Posterior vena cava (tissue), 2 donors: ENCODE measurements around the gene ARHGAP44. TPM values are rescaled to one million over a fixed set of nuclear protein-coding genes. Genes with fewer than 3 reads are reported as not detected.
A peak's percentile ranks its signal among the peaks of the same experiment; 100 is the strongest.

Experiments
- DNase-seq: peaks from one replicate; pipeline ENCODE4 v3.0.0-alpha.2; 2020; ENCODE audit warnings: low spot score
- intact Hi-C, 2 donors: fragments of 100-400 bp; cut with DNase I; formaldehyde crosslinking; loops; one replicate each; pipeline versions ENCODE4 v1.14.1 to v1.14.2; 2022 to 2023
- total RNA-seq, 2 donors: library from RNA; stranded (reverse); fragmentation: NEBNext Ultra II Directional; extraction: Animal tissue kit (Norgen Biotek cat#: 25700); gene quantifications; one replicate each; pipeline ENCODE4 v1.2.1, GENCODE V29; 2021
- donor health status: DM: yes; HTN: yes; CAD: no.
- donor health status: DM: yes; HTN: yes; CAD: no.

ARHGAP44 gene
- total RNA-seq, 2 donors from 2014 or later = 4.2 to 6.0 TPM

DNA sequence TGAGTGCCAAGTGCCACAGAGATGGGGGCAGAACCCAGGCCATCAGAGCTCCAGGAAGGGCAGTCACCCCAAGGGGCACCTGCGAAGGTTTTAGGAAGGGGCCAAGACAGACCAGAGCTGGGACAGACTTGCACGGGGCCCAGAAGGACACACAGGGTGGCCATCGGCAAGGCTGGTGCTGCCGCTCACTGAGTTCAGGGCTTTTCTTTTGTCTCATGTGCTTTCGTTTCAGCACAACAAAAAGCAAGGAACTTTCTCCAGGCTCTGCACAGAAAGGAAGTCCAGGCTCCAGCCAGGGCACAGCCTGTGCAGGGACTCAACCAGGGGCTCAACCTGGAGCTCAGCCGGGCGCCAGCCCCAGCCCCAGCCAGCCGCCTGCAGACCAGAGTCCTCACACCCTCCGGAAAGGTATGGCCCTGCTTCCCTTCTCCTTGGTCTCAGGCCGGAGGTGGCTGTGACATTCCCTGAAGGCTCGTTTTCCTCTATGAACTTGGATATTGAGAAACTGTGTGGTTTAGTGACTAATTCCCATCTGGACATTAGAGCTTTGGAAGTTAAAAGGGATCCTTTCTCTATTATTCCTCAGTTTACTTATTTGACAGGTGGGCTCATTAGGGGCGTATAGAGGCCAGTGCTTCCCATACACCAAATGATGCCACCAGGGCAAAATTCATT, 190.7 kb downstream of the ARHGAP44 start:
- no peak for DNase-seq
- intact Hi-C loops = loop anchor here in 1 of 2 donors (10.0 kb wide), 1 partner anchor 425 kb away; no protein-coding TSS in a partner anchor

DNA sequence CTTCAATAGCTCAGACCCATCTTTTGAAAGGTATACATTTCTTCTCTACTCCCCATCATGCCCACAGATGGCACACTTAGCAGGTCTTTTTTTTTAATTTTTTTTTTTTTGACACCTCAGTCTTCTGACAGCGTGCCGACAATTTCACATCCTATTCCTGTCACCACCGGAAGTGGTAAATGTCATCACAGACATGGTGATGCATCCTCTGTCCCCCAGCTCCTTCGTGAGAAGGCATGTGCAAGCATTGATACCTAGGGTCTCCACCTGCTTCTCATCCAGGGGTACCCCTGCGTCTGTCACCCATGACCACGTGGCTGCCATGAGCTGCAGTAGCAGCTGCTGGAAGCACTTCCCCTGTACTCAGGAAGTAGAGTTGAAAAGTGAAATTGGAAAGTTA, 192.9 kb downstream of the ARHGAP44 start:
- no peak for DNase-seq

DNA sequence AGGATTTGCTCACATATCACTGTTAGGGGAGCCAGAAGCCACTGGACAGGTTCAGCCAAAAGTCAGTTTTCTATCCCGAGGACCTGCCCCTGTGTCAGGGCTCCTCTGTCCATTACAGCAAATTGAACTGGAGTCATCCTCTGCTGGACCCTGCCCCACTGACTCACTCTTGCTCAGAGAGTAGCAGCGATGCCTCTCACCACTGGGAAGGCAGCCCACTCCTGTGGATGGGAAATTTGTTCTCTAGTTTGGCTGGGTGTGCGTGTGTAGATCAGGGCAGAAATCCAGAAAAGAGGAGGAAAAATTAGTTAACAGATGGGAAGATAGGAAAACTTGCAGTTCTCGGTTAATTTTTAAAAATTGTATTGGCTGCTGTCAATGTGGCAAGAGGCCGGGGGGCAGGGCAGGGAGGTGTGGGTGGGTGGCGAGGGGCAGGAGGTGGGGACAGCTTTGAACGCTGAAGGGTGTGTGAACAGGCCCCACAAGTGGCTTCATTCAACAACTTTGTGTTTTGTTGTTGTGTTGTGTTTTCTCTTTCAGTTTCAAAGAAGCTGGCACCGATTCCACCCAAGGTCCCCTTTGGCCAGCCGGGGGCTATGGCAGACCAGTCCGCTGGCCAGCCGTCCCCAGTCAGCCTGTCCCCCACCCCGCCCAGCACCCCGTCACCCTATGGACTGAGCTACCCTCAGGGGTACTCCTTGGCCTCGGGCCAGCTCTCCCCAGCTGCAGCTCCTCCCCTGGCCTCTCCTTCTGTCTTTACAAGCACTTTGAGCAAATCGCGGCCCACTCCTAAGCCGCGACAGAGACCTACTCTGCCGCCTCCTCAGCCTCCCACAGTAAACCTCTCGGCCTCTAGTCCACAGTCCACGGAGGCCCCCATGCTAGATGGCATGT, 194.9 kb downstream of the ARHGAP44 start:
- peak; percentile 96 for DNase-seq
- intact Hi-C loops = loop anchor here in 1 of 2 donors (10.0 kb wide), 1 partner anchor 429 kb away; no protein-coding TSS in a partner anchor

More for the DNA sequence above, 192.9 kb downstream of the ARHGAP44 start:
- intact Hi-C loops = loop anchor here in 1 of 2 donors (10.0 kb wide), 1 partner anchor 427 kb away; no protein-coding TSS in a partner anchor

DNA sequence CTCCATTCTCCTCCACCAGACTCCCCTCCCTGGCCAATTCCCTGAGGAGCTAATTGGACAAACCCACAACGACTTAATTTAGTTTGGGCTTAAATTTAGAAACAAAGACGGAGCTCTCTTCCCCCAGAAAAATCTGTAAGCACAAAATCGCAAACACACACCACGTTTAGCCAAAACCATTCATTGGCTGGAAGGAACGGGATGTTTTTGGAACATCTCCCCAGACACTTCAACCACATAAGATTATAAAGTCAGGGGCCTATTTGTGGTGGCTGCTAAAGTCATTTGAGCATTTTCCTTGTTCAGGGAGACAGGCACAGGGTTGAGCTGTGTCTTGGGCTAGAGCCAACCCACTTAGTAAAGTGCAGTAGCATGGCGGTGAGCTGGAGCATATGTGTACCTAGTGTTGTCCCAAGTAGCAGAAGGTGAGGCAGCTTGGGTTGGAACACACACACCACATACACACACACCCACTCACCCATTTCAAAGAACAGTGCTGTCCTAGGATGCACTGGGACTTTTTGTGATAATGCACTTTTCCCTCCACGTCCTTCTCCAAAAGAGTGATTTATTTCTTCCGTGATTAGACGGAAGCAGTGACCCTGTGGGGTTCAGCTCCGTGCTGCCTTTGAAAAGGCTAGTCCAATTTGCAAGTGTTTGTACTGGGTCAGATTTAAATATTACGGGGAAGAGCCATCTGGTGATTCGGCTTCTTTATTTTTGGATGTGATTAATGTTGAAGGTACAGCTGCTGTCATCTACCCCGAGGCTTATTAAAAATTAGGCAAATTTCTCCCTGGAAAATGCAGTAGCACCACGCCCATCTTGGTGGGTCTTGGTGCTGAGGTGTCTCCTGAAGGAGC, 196.4 kb downstream of the ARHGAP44 start:
- intact Hi-C loops = loop anchor here in 1 of 2 donors (10.0 kb wide), 1 partner anchor 431 kb away; no protein-coding TSS in a partner anchor
- peak; percentile 42 for DNase-seq

DNA sequence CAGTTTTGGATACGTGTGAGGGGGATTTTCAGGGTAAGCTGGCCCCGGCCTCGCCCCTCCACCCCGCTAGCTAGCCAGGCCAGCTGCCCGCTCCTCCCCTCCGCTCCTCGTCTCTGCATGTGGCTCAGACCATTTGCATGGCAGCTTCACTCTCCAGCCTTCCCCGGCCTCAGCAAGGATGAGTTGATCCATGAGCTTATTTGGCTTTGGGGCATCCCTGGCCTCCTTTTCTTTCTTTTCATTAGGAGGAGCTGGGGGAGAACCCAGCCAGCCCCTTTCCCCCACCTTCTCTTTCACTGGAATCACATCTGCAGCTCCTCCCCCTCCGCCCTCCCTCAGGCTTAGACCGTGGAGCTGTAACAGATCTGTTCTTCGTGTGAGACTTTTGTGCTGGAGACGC, 197.8 kb downstream of the ARHGAP44 start:
- DNase-seq = no peak
- intact Hi-C loops = loop anchor here in 1 of 2 donors (10.0 kb wide), 1 partner anchor 432 kb away; no protein-coding TSS in a partner anchor

DNA sequence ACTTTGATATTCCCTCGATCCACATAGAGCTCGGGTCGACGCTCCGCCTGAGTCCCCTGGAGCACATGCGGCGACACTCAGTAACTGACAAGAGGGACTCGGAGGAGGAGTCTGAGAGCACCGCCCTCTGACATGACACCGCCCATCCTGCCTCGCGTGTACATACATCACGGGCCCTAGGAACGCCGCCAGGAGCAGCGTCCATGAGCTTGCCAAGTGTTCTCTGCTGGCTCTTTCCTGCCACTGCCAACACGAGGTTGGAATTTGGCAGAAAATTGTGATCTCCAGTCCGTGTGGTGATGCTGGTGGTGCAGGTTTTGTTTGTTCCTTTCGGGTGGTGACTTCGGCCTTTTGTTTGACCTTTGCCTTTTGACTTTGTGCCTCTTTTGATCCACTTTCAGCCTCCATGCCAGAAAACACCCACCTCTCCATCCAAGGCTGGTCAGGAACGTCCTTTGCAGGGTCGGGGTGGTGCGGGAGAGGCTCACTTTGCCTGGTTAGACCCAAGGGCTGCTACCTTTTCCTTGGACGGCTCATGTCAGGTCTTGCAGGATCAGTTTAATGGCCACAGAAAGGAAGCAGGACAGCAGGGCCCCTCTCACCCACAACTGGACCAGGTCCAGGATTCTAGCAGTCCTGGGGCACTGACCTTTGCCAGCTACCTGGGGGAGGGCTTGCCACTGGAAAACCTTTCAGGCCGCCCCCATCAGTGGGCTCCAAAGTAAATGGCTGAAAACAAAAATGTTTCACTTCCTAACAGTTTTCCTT, 200.9 kb downstream of the ARHGAP44 start:
- no peak for DNase-seq
- intact Hi-C loops = no loop called here

DNA sequence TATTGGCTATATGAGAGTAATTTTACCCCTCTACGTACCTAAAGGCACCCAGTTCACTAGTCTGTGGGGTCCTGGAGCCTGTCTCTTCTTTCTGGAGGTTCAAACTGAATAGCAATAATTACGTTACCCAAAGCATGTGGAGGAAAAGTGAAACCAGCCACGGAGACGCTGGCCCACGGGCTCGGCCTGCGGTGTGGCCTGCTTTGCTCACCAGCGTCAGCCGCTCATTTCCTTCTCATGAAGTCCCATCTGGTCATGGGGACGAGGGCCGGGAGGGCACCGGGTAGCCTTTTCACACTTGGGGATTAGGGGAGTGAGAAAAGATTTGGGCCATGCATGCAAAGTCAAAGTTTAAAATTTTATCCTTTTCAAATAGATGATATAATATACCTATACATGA, 201.6 kb downstream of the ARHGAP44 start:
- no peak for DNase-seq
- intact Hi-C loops = no loop called here

DNA sequence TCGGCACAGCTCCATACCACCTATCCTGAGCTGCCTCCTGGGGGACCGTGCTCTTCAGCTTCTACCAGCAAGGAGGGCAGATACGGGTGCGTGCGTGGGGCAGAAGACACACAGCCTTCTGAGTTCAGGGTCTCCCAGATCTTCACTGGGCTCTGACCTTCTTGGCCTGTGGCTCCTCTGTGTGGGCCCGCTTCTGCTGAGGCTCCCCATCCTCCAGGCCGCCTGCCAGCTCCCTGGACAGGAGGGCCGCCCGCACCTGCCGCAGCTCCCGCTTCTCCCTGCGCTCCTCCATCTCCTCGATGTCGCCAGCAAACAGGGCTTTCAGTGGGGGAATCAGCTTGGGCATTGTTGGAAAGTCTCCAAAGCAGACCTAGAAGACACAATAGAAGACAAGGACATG, 203.4 kb downstream of the ARHGAP44 start:
- peak; percentile 48 for DNase-seq
- intact Hi-C loops = no loop called here

DNA sequence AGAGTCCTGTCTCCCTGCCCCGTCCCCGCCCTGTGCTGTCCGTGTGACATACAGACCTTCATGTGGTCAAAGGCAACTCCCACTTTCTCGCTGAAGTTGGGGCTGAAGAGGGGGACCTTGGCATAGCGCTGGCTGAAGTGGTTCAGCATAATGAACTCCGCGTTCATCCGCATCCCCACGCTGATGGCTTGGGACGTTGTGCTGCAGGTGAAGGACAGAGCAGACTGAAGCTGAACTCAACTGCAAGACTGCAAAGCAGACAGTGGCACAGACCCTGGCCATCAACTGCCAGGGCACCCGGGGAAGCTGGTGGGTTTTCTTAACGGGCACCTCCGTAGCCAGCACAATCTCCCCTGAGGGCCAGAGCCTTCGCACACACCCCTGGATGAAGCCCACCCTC, 204.3 kb downstream of the ARHGAP44 start:
- DNase-seq = peak; percentile 42
- intact Hi-C loops = no loop called here

DNA sequence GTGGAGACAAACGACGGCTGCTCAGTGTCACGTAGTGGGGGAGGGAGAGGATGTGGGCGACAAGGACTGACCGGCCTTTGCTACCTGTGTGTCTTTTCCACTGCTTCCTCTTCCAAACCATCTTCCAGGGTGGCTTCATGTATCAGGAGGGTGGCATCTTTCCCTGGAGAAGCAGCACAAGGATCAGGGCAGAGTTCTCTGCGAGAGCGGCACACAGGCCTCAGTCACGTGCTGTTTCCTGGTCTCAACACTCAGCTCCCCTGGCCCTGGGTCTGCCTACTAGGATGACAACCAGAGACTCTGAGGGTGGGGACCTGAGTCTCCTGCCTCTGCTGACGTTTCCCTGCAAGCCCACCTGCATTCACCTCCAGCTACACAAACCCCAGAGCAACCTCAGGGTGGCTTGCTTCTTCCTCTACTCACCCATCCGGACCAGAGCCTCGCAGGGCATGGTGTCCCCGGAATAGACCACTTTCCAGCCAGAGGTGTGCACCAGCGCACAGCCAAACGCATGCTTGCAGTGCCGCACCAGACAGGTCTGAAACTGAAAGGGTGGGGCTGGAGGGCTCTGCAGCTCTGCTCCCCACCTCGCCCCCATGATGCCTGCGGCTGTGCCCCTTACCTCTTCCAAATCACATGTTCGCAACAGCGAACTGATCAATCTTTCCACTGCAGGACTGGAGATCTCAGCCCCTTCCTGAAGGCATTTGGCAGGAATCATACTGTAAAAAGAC, 205.2 kb downstream of the ARHGAP44 start:
- DNase-seq = peak; percentile 54
- intact Hi-C loops = no loop called here

DNA sequence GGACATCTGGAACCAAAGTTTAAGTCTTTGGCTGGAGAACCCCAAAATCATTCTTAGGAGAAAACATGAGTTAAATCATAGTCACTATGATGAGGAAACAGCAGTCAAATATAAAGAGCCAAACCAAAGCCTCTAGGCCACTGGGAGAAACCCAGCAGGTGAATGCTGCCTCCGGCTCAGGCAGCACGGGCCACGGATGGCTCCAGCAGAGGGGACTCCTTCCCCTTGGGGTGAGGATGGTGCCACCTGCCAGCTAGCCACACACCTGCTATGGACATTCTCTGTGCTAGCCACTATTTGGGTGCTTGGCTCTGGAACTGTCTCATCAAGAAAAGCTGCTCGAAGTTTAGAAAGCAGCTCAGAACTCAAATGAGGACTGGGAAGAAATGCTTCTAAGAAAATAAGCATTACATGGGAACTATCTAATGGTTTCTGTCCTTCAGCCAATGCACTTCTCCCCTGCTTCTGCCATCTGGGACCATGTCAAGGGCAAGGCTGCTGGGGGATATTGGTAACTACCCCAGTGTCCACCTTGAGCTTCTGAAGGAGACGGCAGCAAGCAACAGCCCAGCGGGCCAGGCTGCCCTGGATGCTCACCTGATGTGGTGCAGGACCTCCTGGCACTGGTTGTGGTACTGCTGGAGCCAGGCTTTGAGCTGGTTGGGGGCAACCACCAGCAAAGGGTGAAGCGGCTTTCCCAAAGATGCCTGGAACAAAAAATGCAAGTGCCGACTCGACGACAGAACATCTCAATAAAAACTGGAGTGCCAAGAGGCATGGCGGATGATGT, 206.0 kb downstream of the ARHGAP44 start:
- intact Hi-C loops = no loop called here
- DNase-seq = peak; percentile 67

DNA sequence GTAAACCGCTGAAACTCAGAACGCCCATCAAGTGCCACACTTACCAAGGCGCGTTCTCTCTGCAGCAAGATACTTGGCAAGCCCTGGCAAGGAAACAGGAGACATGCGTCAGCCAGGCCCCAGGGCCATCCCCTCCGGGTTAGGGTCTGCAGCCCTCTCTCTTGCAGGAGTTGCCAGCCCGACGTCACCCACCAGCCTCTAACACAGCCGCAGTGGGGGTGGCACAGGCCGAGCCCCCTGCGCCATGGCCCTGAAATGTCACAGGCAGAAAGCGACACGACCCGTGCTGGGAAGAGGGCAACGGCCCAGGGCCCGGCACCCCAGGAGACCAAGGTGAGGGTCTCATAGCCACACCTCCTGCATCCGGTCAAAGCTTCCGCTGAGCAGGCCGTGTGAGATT, 206.6 kb downstream of the ARHGAP44 start:
- intact Hi-C loops = no loop called here
- peak; percentile 76 for DNase-seq

DNA sequence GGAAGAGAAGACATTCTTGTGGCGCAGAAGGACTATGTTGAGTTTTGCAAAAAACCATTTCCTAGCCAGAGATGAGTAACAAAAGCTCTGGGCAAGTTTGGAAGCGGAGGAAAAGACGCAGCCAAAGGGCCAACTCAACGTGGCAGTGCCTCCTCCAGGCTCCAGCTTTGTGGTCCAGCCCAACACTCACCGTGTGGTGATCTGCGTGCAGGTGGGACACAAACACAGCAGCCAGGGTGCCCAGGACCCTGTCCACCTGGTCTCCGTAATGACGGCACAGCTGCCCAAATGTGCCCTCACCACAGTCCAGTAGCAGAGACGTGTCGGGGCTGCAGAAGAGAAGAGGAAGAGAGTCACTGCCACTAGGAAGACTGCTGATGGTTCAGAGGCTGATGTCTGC, 207.1 kb downstream of the ARHGAP44 start:
- no peak for DNase-seq

DNA sequence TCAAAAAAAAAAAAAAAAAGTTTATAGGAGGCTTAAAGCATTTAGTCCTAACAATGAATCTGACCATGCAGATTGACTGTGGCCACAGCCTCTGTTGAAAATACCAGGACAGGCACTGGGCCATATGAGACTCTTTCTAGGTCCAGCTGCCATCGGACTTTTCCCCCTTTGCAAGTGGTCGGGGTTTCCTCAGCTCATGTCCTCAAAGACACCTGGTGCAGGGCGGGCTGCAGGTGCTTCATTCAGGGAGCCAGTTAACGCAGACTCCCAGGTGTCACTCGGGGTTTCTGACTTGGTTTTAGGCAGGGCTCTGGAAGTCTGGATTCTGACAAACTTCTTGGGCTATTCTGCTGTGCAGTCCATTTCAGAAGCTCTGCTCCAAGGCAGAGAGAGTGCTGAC, 207.6 kb downstream of the ARHGAP44 start:
- DNase-seq = no peak
- intact Hi-C loops = no loop called here

More for the DNA sequence above, 207.1 kb downstream of the ARHGAP44 start:
- intact Hi-C loops = no loop called here

DNA sequence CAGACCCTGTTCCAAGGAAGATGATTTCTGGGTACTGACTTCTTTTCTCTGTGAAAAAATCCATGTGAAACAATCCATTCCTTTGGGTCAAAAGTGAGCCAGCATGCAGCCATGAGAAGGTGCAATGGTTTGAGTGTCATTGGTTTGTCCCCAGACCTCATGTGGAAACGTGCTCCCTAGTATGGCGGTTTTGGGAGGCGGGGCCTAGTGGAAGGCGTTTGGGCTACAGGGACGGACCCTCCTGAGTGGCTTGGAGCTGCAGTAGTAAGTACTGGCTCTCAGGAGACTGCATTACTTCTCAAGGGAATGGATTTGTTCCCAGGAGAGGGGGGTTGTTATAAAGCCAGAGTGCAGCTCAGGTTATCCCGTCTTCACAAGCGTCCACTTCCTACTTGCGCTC, 209.2 kb downstream of the ARHGAP44 start:
- intact Hi-C loops = no loop called here
- DNase-seq = no peak

DNA sequence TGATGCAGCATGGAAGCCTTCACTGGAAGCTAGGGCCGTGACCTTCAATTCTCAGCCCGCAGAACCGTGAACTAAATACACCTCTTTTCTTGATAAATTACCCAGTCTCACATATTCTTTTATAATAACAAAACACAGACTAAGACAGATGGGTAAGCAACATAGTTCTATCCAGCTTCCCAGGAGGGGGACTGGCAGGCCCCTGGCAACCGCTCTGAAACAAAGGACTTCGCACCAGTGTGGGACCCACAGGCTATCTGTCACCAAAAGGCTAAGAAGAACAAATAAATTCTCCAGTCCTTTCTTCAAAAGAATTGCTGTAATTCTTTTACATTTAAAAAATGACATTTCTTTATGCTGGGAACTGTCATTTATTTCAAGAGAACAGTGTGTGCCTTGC, 209.6 kb downstream of the ARHGAP44 start:
- DNase-seq = peak; percentile 20
- intact Hi-C loops = no loop called here

DNA sequence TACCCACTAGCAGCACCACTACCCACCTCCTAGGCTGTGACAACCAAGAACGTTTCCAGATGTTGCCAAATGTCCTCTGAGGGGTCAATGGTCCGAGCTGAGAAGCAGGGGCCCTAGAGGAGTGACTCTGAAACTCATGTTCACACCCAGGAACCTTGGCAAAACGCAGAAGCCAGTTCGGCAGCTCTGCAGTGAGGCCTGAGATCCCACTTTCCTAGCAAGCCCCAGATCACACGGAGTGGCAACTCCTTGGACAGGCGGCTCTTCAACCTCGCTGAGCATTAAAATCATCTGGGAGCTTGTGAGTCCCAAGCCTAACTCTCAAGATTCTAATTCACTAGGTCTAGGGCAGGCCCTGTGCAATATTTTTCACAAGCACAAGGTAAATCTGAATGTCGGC, 211.3 kb downstream of the ARHGAP44 start:
- DNase-seq = no peak

More for the DNA sequence above, 211.3 kb downstream of the ARHGAP44 start:
- intact Hi-C loops = loop anchor here (5.0 to 10.0 kb wide), 2 partner anchors 816 to 818 kb away; no protein-coding TSS in a partner anchor
